ELR (cell line): ENCODE measurements around the gene ACAA1.
"Not testable (repeated sequence)": the region's sequence is repeated elsewhere in the genome, so short reads cannot be mapped to it uniquely, and the experiment has no call there.

Experiments used
- DNase-seq: peaks from one replicate; pipeline ENCODE4 v3.0.0-alpha.2; 2015; ENCODE audit warnings: low read depth

The ACAA1 gene

GRCh38 chr3:38136777-38137614, at the start of gene ACAA1:
TSS of gene ACAA1 (minus strand) at chr3:38137127. CDS start at chr3:38137035, 92 bp downstream.
- DNase-seq = peak; percentile 99

GRCh38 chr3:38177181-38177580, 40.3 kb upstream of the ACAA1 start:
- no peak for DNase-seq

GRCh38 chr3:38173834-38174418, 37.0 kb upstream of the ACAA1 start:
- no peak for DNase-seq

GRCh38 chr3:38171622-38172021, 34.7 kb upstream of the ACAA1 start:
- DNase-seq = no peak

GRCh38 chr3:38170722-38171121, 33.8 kb upstream of the ACAA1 start:
- no peak for DNase-seq

GRCh38 chr3:38169027-38169317, 32.0 kb upstream of the ACAA1 start:
- peak; percentile 90 for DNase-seq

GRCh38 chr3:38168151-38169026, 31.5 kb upstream of the ACAA1 start:
- peak; percentile 89 for DNase-seq

- peak; percentile 38 for DNase-seq
Measured at GRCh38 chr3:38167591-38167990, 30.7 kb upstream of the ACAA1 start.

GRCh38 chr3:38165722-38166387, 28.9 kb upstream of the ACAA1 start:
- DNase-seq = peak; percentile 62

GRCh38 chr3:38164952-38165721, 28.2 kb upstream of the ACAA1 start, which contains the start of gene OXSR1:
TSS of gene OXSR1 (plus strand) at chr3:38165537. CDS start at chr3:38165877, 340 bp downstream.
- peak; percentile 100 for DNase-seq

GRCh38 chr3:38164643-38164951, 27.7 kb upstream of the ACAA1 start:
- DNase-seq = no peak

- DNase-seq = no peak
Measured at GRCh38 chr3:38163841-38164642, 27.1 kb upstream of the ACAA1 start.

GRCh38 chr3:38163117-38163840, 26.4 kb upstream of the ACAA1 start:
- peak; percentile 42 for DNase-seq

- not testable (repeated sequence) for DNase-seq
Measured at GRCh38 chr3:38160704-38161103, 23.8 kb upstream of the ACAA1 start.

GRCh38 chr3:38158472-38158871, 21.5 kb upstream of the ACAA1 start:
- no peak for DNase-seq

- no peak for DNase-seq
Measured at GRCh38 chr3:38157595-38157994, 20.7 kb upstream of the ACAA1 start.

- DNase-seq = no peak
Measured at GRCh38 chr3:38157117-38157516, 20.2 kb upstream of the ACAA1 start.

- no peak for DNase-seq
Measured at GRCh38 chr3:38155825-38156224, 18.9 kb upstream of the ACAA1 start.

- DNase-seq = no peak
Measured at GRCh38 chr3:38154625-38155255, 17.8 kb upstream of the ACAA1 start.
